Stomach (tissue), 9 donors: ENCODE measurements around the gene TMEM187. TPM values are rescaled to one million over a fixed set of nuclear protein-coding genes. Genes with fewer than 3 reads are reported as not detected.

ENCODE experiments used
- DNase-seq, 2 donors: peaks; one replicate each; pipeline versions ENCODE4 v3.0.0 to v3.0.0-alpha.2; 2013 to 2019
- H3K27ac ChIP-seq, 5 donors: fragments of 200-600 bp in 4 of 5; sonication (generic) in 4 of 5; one replicate each; pipeline ENCODE4 v1.5.1; 2013 to 2019; ENCODE audit warnings: mild to moderate bottlenecking in 1 of 5, moderate library complexity in 1 of 5
- H3K27me3 ChIP-seq, 3 donors: fragments of 200-600 bp; sonication (generic); one replicate each; pipeline ENCODE4 v1.5.1; 2017 to 2019; ENCODE audit warnings: mixed run types in 1 of 3
- H3K36me3 ChIP-seq, 4 donors: fragments of 200-600 bp; sonication (generic); 1 replicate in 3 of 4; 2 replicates in 1 of 4; pipeline ENCODE4 v1.5.1; 2016 to 2019
- H3K4me1 ChIP-seq, 4 donors: fragments of 200-600 bp; sonication (generic); one replicate each; pipeline ENCODE4 v1.5.1; 2016 to 2019
- H3K4me3 ChIP-seq, 4 donors: fragments of 200-600 bp; sonication (generic) in 3 of 4; one replicate each; pipeline ENCODE4 v1.5.1; 2016 to 2019; ENCODE audit warnings: mild to moderate bottlenecking in 1 of 4
- H3K9me3 ChIP-seq, 4 donors: fragments of 200-600 bp; sonication (generic); one replicate each; pipeline ENCODE4 v1.5.1; 2016 to 2019
- EP300 ChIP-seq: sonication (generic); formaldehyde crosslinking; IDR thresholded peaks from one replicate; pipeline ENCODE4 v1.6.1; 2017; ENCODE audit warnings: antibody characterized with exemption
- POLR2A ChIP-seq, 4 donors: fragments of 450-650 bp; IDR thresholded peaks; one replicate each; pipeline ENCODE4 v1.6.1; 2016; ENCODE audit warnings: antibody characterized with exemption in 4 of 4, control low read depth in 2 of 4, mild to moderate bottlenecking in 1 of 4, moderate library complexity in 1 of 4
- POLR2AphosphoS5 ChIP-seq, 3 donors: sonication (generic); formaldehyde crosslinking; IDR thresholded peaks; one replicate each; pipeline ENCODE4 v1.6.1; 2016; ENCODE audit warnings: antibody characterized with exemption in 3 of 3
- WGBS, 5 donors: extraction: QIAGEN DNeasy Blood & Tissue Kit in 3 of 5; methylation state at CpG; one replicate each; pipeline versions ENCODE4 v1.1.5 to v1.1.7; 2013 to 2018; 5-methylcytosine and 5-hydroxymethylcytosine counted together
- intact Hi-C: fragments of 100-400 bp; cut with DNase I; formaldehyde crosslinking; loops from one replicate; pipeline ENCODE4 v1.15.1; 2023; ENCODE audit warnings: low total_unique reads
- polyA plus RNA-seq, 3 donors: library from polyadenylated mRNA; stranded (reverse); fragments of 200-250 nt; gene quantifications; one replicate each; pipeline ENCODE4 v1.2.3, GENCODE V29; 2013
- total RNA-seq, 5 donors: library from RNA; depleted of rRNA; stranded (reverse); fragments of >200 nt; gene quantifications; one replicate each; pipeline versions ENCODE4 v1.1.0 to v1.2.3, GENCODE V29; 2014 to 2016
- TF ChIP-seq, protein P1 (sequence below), 7 experiments: fragments of 450-650 bp in 4 of 7; fragments of 200-600 bp in 3 of 7; sonication (generic) in 3 of 7; IDR thresholded peaks; one replicate each; pipeline ENCODE4 v1.5.1; 2016 to 2019; ENCODE audit warnings: antibody characterized with exemption in 7 of 7, control low read depth in 2 of 7, mild to moderate bottlenecking in 1 of 7
- donor health status: healthy with polysubstance abuse.
- donor health status: Bipolar disorder and iron deficiency.
- donor health status: healthy.

TMEM187 gene
- total and polyA plus RNA-seq, 8 donors = 0.89 to 16.2 (median 4.6) TPM; not detected in 1

DNA sequence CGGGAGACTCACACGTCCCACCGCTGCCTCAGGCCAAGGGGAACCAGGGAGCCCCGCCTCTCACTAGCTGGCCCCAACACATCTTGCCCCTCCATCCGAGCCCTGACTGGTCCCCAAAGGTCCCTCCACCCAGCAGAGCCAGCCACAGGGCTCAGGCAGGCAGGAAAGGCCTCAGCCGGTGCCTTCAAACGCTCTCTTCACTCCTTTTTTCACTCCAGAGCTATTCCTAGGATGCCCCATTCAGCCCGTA, 45.0 kb upstream of the TMEM187 start:
- H3K4me3 ChIP-seq = peak overlapping the region; percentile 45 to 59 (median 56)
- WGBS, 5 donors = 0 to 47% (median 9%) methylated on average over 4 to 8 of the region's 8 CpGs
- H3K4me1 ChIP-seq = peaks cover 7 to 65% (median 48%) of the 10 kb centered on the region in 4 donors
- no peaks in the 10 kb centered on the region for H3K9me3 ChIP-seq
- H3K27me3 ChIP-seq = peaks cover 0 to 6% (median 0%) of the 10 kb centered on the region in 3 donors
- peak overlapping the region; percentile 95 to 98 (median 96) for H3K27ac ChIP-seq
- no peak for DNase-seq
- peaks cover 4 to 35% (median 28%) of the 10 kb centered on the region in 4 donors for H3K36me3 ChIP-seq
- no peak for TF ChIP-seq POLR2AphosphoS5 (IDR thresholded peaks at IDR 0.05)
- TF ChIP-seq, protein P1, sequence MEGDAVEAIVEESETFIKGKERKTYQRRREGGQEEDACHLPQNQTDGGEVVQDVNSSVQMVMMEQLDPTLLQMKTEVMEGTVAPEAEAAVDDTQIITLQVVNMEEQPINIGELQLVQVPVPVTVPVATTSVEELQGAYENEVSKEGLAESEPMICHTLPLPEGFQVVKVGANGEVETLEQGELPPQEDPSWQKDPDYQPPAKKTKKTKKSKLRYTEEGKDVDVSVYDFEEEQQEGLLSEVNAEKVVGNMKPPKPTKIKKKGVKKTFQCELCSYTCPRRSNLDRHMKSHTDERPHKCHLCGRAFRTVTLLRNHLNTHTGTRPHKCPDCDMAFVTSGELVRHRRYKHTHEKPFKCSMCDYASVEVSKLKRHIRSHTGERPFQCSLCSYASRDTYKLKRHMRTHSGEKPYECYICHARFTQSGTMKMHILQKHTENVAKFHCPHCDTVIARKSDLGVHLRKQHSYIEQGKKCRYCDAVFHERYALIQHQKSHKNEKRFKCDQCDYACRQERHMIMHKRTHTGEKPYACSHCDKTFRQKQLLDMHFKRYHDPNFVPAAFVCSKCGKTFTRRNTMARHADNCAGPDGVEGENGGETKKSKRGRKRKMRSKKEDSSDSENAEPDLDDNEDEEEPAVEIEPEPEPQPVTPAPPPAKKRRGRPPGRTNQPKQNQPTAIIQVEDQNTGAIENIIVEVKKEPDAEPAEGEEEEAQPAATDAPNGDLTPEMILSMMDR (IDR thresholded peaks at IDR 0.05) = no peak
- TF ChIP-seq POLR2A (IDR thresholded peaks at IDR 0.05) = no peak
- no peak for TF ChIP-seq EP300
- intact Hi-C loops = no loop called here

GRCh38 chrX:153927922-153928760, 44.4 kb upstream of the TMEM187 start:
- peak overlapping the region; percentile 45 to 59 (median 56) for H3K4me3 ChIP-seq
- peaks cover 4 to 36% (median 29%) of the 10 kb centered on the region in 4 donors for H3K36me3 ChIP-seq
- DNase-seq = peak; percentile 96 to 99
- intact Hi-C loops = no loop called here
- peaks cover 0 to 6% (median 0%) of the 10 kb centered on the region in 3 donors for H3K27me3 ChIP-seq
- no peaks in the 10 kb centered on the region for H3K9me3 ChIP-seq
- H3K27ac ChIP-seq = peak overlapping the region; percentile 95 to 98 (median 96)
- 0 to 21% (median 4%) methylated on average over 13 to 75 of the region's 76 CpGs for WGBS, 5 donors
- TF ChIP-seq EP300 (no peak), POLR2A (IDR thresholded peaks at IDR 0.05) (no peak), POLR2AphosphoS5 (IDR thresholded peaks at IDR 0.05) (peak; percentile 54 to 80 (median 80))
- TF ChIP-seq, protein P1 (IDR thresholded peaks at IDR 0.05) = peak in 1 of 7 experiments; percentile 20
- peaks cover 7 to 65% (median 44%) of the 10 kb centered on the region in 4 donors for H3K4me1 ChIP-seq

DNA sequence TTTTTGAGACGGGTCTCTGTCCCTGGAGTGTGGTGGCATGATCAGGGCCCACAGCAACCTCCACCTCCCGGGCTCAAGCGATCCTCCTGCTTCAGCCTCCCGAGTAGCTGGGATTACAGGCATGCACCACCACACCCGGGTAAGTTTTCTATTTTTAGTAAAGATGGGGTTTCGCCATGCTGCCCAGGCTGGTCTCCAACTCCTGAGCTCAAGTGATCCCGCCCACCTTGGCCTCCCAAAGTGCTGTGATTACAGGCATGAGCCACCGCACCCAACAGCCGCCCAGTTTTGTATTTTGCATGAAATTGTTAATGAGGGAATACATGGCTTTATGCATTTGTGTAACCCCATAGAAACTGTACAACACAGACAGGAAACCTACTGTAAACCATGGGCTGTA, 43.7 kb upstream of the TMEM187 start:
- peak overlapping the region in 2 of 4 donors; percentile 18 to 22 for H3K4me3 ChIP-seq

GRCh38 chrX:153929576-153929975, 43.0 kb upstream of the TMEM187 start:
- TF ChIP-seq POLR2AphosphoS5 (IDR thresholded peaks at IDR 0.05) (no peak), EP300 (no peak), POLR2A (IDR thresholded peaks at IDR 0.05) (no peak)
- TF ChIP-seq, protein P1 (IDR thresholded peaks at IDR 0.05) = no peak
- Histone ChIP-seq H3K27ac (peak overlapping the region in 3 of 5 donors; percentile 79 to 96 (median 95)), H3K36me3 (peaks cover 4 to 36% (median 29%) of the 10 kb centered on the region in 4 donors), H3K4me3 (no peak overlapping the region), H3K27me3 (peaks cover 0 to 6% (median 0%) of the 10 kb centered on the region in 3 donors), H3K9me3 (no peaks in the 10 kb centered on the region), H3K4me1 (peaks cover 7 to 63% (median 46%) of the 10 kb centered on the region in 4 donors)
- no peak for DNase-seq
- WGBS, 5 donors = 78 to 93% (median 80%) methylated on average over 2 to 10 of the region's 10 CpGs
- intact Hi-C loops = no loop called here

More for the DNA sequence above, 43.7 kb upstream of the TMEM187 start:
- Histone ChIP-seq H3K27me3 (peaks cover 0 to 6% (median 0%) of the 10 kb centered on the region in 3 donors), H3K27ac (peak overlapping the region; percentile 35 to 96 (median 79)), H3K4me1 (peaks cover 7 to 65% (median 44%) of the 10 kb centered on the region in 4 donors), H3K36me3 (peaks cover 4 to 36% (median 29%) of the 10 kb centered on the region in 4 donors), H3K9me3 (no peaks in the 10 kb centered on the region)
- WGBS, 5 donors = 20 to 61% (median 39%) methylated on average over 9 of the region's 9 CpGs
- TF ChIP-seq, protein P1 (IDR thresholded peaks at IDR 0.05) = no peak
- no peak for TF ChIP-seq POLR2A (IDR thresholded peaks at IDR 0.05)
- TF ChIP-seq EP300 = no peak
- no peak for TF ChIP-seq POLR2AphosphoS5 (IDR thresholded peaks at IDR 0.05)
- no peak for DNase-seq
- intact Hi-C loops = no loop called here
